ENCODE data around the gene NT5C1B. TPM values are rescaled to one million over a fixed set of nuclear protein-coding genes. Genes with fewer than 3 reads are reported as not detected.

NT5C1B gene
- total and polyA plus RNA-seq, 10 of the 15 experiments (the other 5 are each of a cell fraction or from before 2014, with no cell fraction given) = 0.40 to 0.44 TPM; not detected in 8

- no peak overlapping the region for H3K27ac ChIP-seq (ENCODE audit: control insufficient read depth, insufficient read depth)
- SMC1A ChIA-PET (ENCODE audit: uncharacterized antibody, unreplicated experiment) = no interaction called here
- H3K36me3 ChIP-seq (ENCODE audit: control insufficient read depth in 2 of 2, insufficient read depth in 2 of 2, low read length in 1 of 2) = peaks cover 0 to 5% of the 10 kb centered on the region in 2 experiments; a peak in 1 of 4 replicates
- RAD21 ChIA-PET (ENCODE audit: unreplicated experiment) = no interaction called here
- no peak overlapping the region for H3K4me3 ChIP-seq
- H2AFZ ChIP-seq (ENCODE audit: control insufficient read depth, low read depth, low read length) = no peak overlapping the region
- CTCF ChIA-PET = no interaction called here
- in situ Hi-C loops (cut with MboI) = no loop called here
- no peaks in the 10 kb centered on the region for H3K9me3 ChIP-seq (replicated peaks; ENCODE audit: control insufficient read depth, insufficient read depth, low read length)
- intact Hi-C loops (cut with micrococcal nuclease; ENCODE audit: unreplicated experiment) = no loop called here
- no peaks in the 10 kb centered on the region for H4K20me1 ChIP-seq (ENCODE audit: control insufficient read depth, insufficient read depth)
- no TSS peak for BruUV-seq (replicated peaks)
- WGBS (ENCODE audit: insufficient coverage, insufficient replicate concordance, low lambda C conversion rate, missing lambda C conversion rate) = 76% methylated on average over 2 of the region's 2 CpGs
- no peaks in the 10 kb centered on the region for H3K4me1 ChIP-seq (ENCODE audit: control insufficient read depth, insufficient read depth, low read length)
- H3K27me3 ChIP-seq (replicated peaks in 1 of 2; ENCODE audit: control insufficient read depth in 2 of 2, insufficient read depth in 2 of 2, low read length in 1 of 2) = no peaks in the 10 kb centered on the region
- H3K4me2 ChIP-seq (ENCODE audit: control insufficient read depth, insufficient read depth) = no peak overlapping the region
- no peaks in the 10 kb centered on the region for H3K79me2 ChIP-seq (ENCODE audit: control insufficient read depth, insufficient read depth, low read length)
- ATAC-seq = no peak
- H3K9ac ChIP-seq (ENCODE audit: control insufficient read depth, insufficient read depth, low read length) = no peak overlapping the region
- no peak for DNase-seq (ENCODE audit: low read depth, low spot score)
- TF ChIP-seq RUNX3 (IDR thresholded peaks at IDR 0.05; ENCODE audit: low read length) = no peak
- no peak for TF ChIP-seq NFYA (IDR thresholded peaks at IDR 0.05; ENCODE audit: borderline replicate concordance, low read depth, low read length)
- TF ChIP-seq YBX1 (IDR thresholded peaks at IDR 0.05) = no peak
- no peak for TF ChIP-seq KDM1A (IDR thresholded peaks at IDR 0.05; ENCODE audit: borderline replicate concordance)
- TF ChIP-seq NFYB (IDR thresholded peaks at IDR 0.05; ENCODE audit: insufficient read depth, low read depth, low read length) = no peak
- TF ChIP-seq TARDBP (IDR thresholded peaks at IDR 0.05; ENCODE audit: borderline replicate concordance) = no peak
- no peak for TF ChIP-seq RELB (IDR thresholded peaks at IDR 0.05; ENCODE audit: low read depth)
- FAIRE-seq = no peak
- POLR2A ChIA-PET = no interaction called here
These were observed 38.9 kb downstream of the NT5C1B start for GRCh38 chr2:18550433-18550832.

Data from GM12878 (cell line).